ENCODE data around the gene OR2AT4.

DNA sequence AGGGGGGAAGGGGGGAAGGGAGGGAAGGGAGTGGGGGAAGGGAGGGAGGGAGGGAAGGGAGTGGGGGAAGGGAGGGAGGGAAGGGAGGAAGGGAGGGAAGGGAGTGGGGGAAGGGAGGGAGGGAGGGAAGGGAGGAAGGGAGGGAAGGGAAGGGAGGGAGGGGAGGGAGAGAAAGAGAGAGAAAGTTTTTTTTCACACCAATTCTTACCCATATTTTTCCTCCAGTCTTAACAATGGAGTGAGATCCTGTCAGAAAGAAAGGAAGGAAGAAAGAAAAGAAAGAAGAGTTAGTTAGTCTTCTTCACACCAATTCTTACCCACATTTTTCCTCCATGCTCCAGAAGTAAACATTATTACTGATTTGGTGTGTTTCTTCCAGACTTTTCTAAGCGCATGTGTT lies 3.0 kb upstream of the OR2AT4 start:
- TF ChIP-seq EZH2phosphoT487 (IDR thresholded peaks at IDR 0.05; ENCODE audit: insufficient read depth, low read depth): no peak
- TF ChIP-seq EZH2 (IDR thresholded peaks at IDR 0.05; ENCODE audit: insufficient read depth, poor library complexity, severe bottlenecking): no peak

Data from GM23248 (cell line).